Measurements from ENCODE around the gene PLIN5.

Gene PLIN5

GRCh38 chr19:4503132-4503824 lies 31.7 kb downstream of the PLIN5 start:
- Mint-ChIP-seq H3K36me3 (ENCODE audit: low read depth) (peaks cover 4% of the 10 kb centered on the region), H3K4me1 (ENCODE audit: low read depth) (peaks cover 4% of the 10 kb centered on the region), H3K27ac (no peak overlapping the region), H3K4me3 (no peak overlapping the region), H3K27me3 (ENCODE audit: low read depth) (no peaks in the 10 kb centered on the region), H3K9me3 (no peaks in the 10 kb centered on the region)
- no peak for DNase-seq (ENCODE audit: low spot score)

- Mint-ChIP-seq H3K27ac (no peak overlapping the region), H3K27me3 (ENCODE audit: low read depth) (no peaks in the 10 kb centered on the region), H3K4me3 (no peak overlapping the region), H3K4me1 (ENCODE audit: low read depth) (peaks cover 4% of the 10 kb centered on the region), H3K9me3 (no peaks in the 10 kb centered on the region), H3K36me3 (ENCODE audit: low read depth) (peaks cover 4% of the 10 kb centered on the region)
- no peak for DNase-seq (ENCODE audit: low spot score)
These were observed 32.5 kb downstream of the PLIN5 start for GRCh38 chr19:4502282-4503131.

GRCh38 chr19:4501691-4502090 lies 33.3 kb downstream of the PLIN5 start:
- Mint-ChIP-seq H3K4me3 (no peak overlapping the region), H3K9me3 (no peaks in the 10 kb centered on the region), H3K27ac (no peak overlapping the region), H3K27me3 (ENCODE audit: low read depth) (no peaks in the 10 kb centered on the region), H3K36me3 (ENCODE audit: low read depth) (peaks cover 4% of the 10 kb centered on the region), H3K4me1 (ENCODE audit: low read depth) (peaks cover 4% of the 10 kb centered on the region)
- no peak for DNase-seq (ENCODE audit: low spot score)

- DNase-seq (ENCODE audit: low spot score): no peak
These were observed 34.0 kb downstream of the PLIN5 start for GRCh38 chr19:4500841-4501591.

GRCh38 chr19:4499855-4500254 lies 35.2 kb downstream of the PLIN5 start:
- Mint-ChIP-seq H3K36me3 (ENCODE audit: low read depth) (peaks cover 6% of the 10 kb centered on the region), H3K27ac (no peak overlapping the region), H3K9me3 (no peaks in the 10 kb centered on the region), H3K4me1 (ENCODE audit: low read depth) (no peaks in the 10 kb centered on the region), H3K4me3 (no peak overlapping the region), H3K27me3 (ENCODE audit: low read depth) (no peaks in the 10 kb centered on the region)
- no peak for DNase-seq (ENCODE audit: low spot score)

More at GRCh38 chr19:4500841-4501591, 34.0 kb downstream of the PLIN5 start:
- H3K27me3 Mint-ChIP-seq (ENCODE audit: low read depth): no peaks in the 10 kb centered on the region
- no peaks in the 10 kb centered on the region for H3K9me3 Mint-ChIP-seq
- H3K4me1 Mint-ChIP-seq (ENCODE audit: low read depth): no peaks in the 10 kb centered on the region
- H3K27ac Mint-ChIP-seq: no peak overlapping the region
- peaks cover 1% of the 10 kb centered on the region for H3K36me3 Mint-ChIP-seq (ENCODE audit: low read depth)
- H3K4me3 Mint-ChIP-seq: no peak overlapping the region

- no peak overlapping the region for H3K27ac Mint-ChIP-seq
- no peaks in the 10 kb centered on the region for H3K9me3 Mint-ChIP-seq
- H3K27me3 Mint-ChIP-seq (ENCODE audit: low read depth): no peaks in the 10 kb centered on the region
- DNase-seq (ENCODE audit: low spot score): no peak
- H3K36me3 Mint-ChIP-seq (ENCODE audit: low read depth): peaks cover 6% of the 10 kb centered on the region
- H3K4me3 Mint-ChIP-seq: no peak overlapping the region
- H3K4me1 Mint-ChIP-seq (ENCODE audit: low read depth): no peaks in the 10 kb centered on the region
These were observed 35.7 kb downstream of the PLIN5 start for GRCh38 chr19:4499318-4499717.

DNA sequence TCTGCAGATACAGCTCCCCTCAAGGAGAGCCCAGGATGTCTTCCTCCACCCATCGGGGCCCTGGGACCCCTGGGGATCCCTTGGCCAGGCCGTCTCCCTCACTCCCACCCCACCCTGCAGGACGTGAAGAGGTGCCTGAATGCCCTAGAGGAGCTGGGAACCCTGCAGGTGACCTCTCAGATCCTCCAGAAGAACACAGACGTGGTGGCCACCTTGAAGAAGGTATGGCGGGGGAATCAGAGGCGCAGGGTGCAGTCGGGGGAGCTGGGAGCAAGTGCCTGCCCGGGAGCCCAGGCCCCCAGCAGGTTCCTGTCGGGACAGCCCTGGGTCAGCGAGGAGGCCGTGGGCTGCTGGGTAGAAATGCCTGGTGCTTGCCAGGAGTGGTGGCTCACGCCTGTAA lies 36.3 kb downstream of the PLIN5 start:
- DNase-seq (ENCODE audit: low spot score): no peak
- Mint-ChIP-seq H3K36me3 (ENCODE audit: low read depth) (peaks cover 6% of the 10 kb centered on the region), H3K4me1 (ENCODE audit: low read depth) (no peaks in the 10 kb centered on the region), H3K27me3 (ENCODE audit: low read depth) (no peaks in the 10 kb centered on the region), H3K27ac (no peak overlapping the region), H3K9me3 (no peaks in the 10 kb centered on the region), H3K4me3 (no peak overlapping the region)

DNA sequence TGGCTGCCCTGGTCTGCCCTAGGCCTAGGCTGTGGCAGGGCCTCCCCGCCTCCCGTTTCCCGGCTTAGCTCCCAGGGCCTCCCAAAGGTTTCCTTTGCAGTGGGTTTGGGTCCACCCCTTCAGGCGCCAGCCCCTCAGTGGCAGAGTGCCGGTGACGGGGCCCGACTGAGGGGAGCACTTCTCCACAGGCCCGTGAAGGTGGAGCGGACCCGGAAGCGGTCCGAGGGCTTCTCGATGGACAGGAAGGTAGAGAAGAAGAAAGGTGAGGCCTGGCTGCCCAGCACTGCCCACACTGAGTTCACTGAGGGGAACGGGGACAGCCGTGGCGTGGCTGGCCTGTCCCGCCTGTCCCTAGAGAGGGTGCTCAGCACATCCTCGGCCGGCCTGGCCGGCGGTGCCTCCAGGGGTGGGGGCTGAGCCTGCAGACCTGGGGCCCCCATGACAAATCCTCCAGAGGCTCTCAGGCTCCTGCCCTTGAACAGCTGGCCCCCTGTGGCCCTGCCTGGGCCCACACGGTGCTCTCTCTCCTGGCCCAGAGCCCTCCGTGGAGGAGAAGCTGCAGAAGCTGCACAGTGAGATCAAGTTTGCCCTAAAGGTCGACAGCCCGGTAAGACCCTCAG lies 37.1 kb downstream of the PLIN5 start:
- no peaks in the 10 kb centered on the region for H3K9me3 Mint-ChIP-seq
- no peak overlapping the region for H3K27ac Mint-ChIP-seq
- DNase-seq (ENCODE audit: low spot score): no peak
- no peaks in the 10 kb centered on the region for H3K27me3 Mint-ChIP-seq (ENCODE audit: low read depth)
- no peaks in the 10 kb centered on the region for H3K4me1 Mint-ChIP-seq (ENCODE audit: low read depth)
- peaks cover 6% of the 10 kb centered on the region for H3K36me3 Mint-ChIP-seq (ENCODE audit: low read depth)
- H3K4me3 Mint-ChIP-seq: no peak overlapping the region

DNA sequence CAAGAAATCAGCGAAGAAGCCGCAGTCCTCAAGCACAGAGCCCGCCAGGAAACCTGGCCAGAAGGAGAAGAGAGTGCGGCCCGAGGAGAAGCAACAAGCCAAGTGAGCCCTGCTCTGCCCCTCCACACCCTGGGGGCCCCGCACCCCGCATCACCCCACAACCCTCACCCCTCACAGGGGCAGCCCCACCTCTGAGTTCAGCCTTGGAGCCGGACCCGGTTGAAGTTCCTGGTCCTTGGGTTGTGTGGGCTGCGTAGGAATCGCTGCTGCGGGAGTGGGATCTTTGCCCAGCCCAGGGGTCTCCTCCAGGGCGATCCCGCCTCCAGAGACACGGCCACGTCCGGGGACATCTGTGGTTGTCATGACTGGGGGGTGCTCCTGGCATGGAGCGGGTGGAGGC lies 38.7 kb downstream of the PLIN5 start:
- Mint-ChIP-seq H3K27me3 (ENCODE audit: low read depth) (no peaks in the 10 kb centered on the region), H3K27ac (no peak overlapping the region), H3K4me3 (no peak overlapping the region)

GRCh38 chr19:4495471-4495870 lies 39.6 kb downstream of the PLIN5 start:
- DNase-seq (ENCODE audit: low spot score): no peak
- H3K4me1 Mint-ChIP-seq (ENCODE audit: low read depth): no peaks in the 10 kb centered on the region
- no peak overlapping the region for H3K4me3 Mint-ChIP-seq
- peaks cover 8% of the 10 kb centered on the region for H3K36me3 Mint-ChIP-seq (ENCODE audit: low read depth)
- H3K9me3 Mint-ChIP-seq: no peaks in the 10 kb centered on the region
- no peaks in the 10 kb centered on the region for H3K27me3 Mint-ChIP-seq (ENCODE audit: low read depth)
- no peak overlapping the region for H3K27ac Mint-ChIP-seq

More for the DNA sequence above, 38.7 kb downstream of the PLIN5 start:
- no peaks in the 10 kb centered on the region for H3K4me1 Mint-ChIP-seq (ENCODE audit: low read depth)
- H3K9me3 Mint-ChIP-seq: no peaks in the 10 kb centered on the region
- H3K36me3 Mint-ChIP-seq (ENCODE audit: low read depth): peaks cover 6% of the 10 kb centered on the region
- no peak for DNase-seq (ENCODE audit: low spot score)

DNA sequence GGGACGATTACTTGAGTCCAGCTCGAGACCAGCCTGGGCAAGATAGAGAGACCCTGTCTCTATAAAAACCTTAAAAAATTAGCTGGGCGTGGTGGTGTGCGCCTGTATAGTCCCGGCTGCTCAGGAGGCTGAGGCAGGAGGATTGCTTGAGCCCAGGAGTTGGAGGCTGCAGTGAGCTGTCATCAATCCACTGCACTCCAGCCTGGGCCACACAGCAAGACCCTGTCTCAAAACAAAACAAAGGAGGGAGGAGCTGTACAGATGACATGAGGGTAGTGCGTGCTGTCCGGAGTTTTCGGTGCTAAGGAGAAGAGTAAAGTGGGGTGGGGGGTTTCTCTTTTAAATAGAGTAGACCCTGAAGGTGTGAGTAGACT lies 40.3 kb downstream of the PLIN5 start:
- no peak overlapping the region for H3K4me3 Mint-ChIP-seq

GRCh38 chr19:4493929-4494690 lies 40.9 kb downstream of the PLIN5 start:
- no peak for DNase-seq (ENCODE audit: low spot score)
- peaks cover 15% of the 10 kb centered on the region for H3K36me3 Mint-ChIP-seq (ENCODE audit: low read depth)
- no peaks in the 10 kb centered on the region for H3K4me1 Mint-ChIP-seq (ENCODE audit: low read depth)
- no peak overlapping the region for H3K27ac Mint-ChIP-seq
- H3K9me3 Mint-ChIP-seq: no peaks in the 10 kb centered on the region
- H3K4me3 Mint-ChIP-seq: no peak overlapping the region
- no peaks in the 10 kb centered on the region for H3K27me3 Mint-ChIP-seq (ENCODE audit: low read depth)

More for the DNA sequence above, 40.3 kb downstream of the PLIN5 start:
- Mint-ChIP-seq H3K9me3 (no peaks in the 10 kb centered on the region), H3K4me1 (ENCODE audit: low read depth) (no peaks in the 10 kb centered on the region), H3K27me3 (ENCODE audit: low read depth) (no peaks in the 10 kb centered on the region), H3K27ac (no peak overlapping the region), H3K36me3 (ENCODE audit: low read depth) (peaks cover 14% of the 10 kb centered on the region)
- DNase-seq (ENCODE audit: low spot score): no peak

Measured in T-helper 2 cell treated with Interferon-gamma antibody and Interleukin-4, amounts not matched to agents 5 μg/mL and 100 μg/mL, for 36 hours (primary cell).